Gastroesophageal sphincter (tissue), 4 donors: ENCODE measurements around the gene PACRG. TPM values are rescaled to one million over a fixed set of nuclear protein-coding genes. Genes with fewer than 3 reads are reported as not detected.

Source experiments
- ATAC-seq: fragments of 150-250 bp; one replicate; pipeline ENCODE4 v1.9.1; 2016; ENCODE audit warnings: mild to moderate bottlenecking, moderate library complexity
- H3K27ac ChIP-seq, 4 donors: fragments of 200-600 bp; sonication (generic) in 3 of 4; 1 replicate in 3 of 4; 2 replicates in 1 of 4; pipeline ENCODE4 v1.5.1; 2016 to 2019
- H3K27me3 ChIP-seq: fragments of 200-600 bp; sonication (generic); one replicate; pipeline ENCODE4 v1.5.1; 2019
- H3K36me3 ChIP-seq, 2 donors: fragments of 200-600 bp; sonication (generic); one replicate each; pipeline ENCODE4 v1.5.1; 2019; ENCODE audit warnings: control low read depth in 1 of 2
- H3K4me1 ChIP-seq, 3 donors: fragments of 200-600 bp; sonication (generic); 1 replicate in 2 of 3; 2 replicates in 1 of 3; pipeline ENCODE4 v1.5.1; 2016 to 2019; ENCODE audit warnings: control low read depth in 2 of 3
- H3K4me3 ChIP-seq, 2 donors: fragments of 200-600 bp; sonication (generic); one replicate each; pipeline ENCODE4 v1.5.1; 2019; ENCODE audit warnings: mild to moderate bottlenecking in 1 of 2, moderate library complexity in 1 of 2
- H3K9me3 ChIP-seq, 3 donors: fragments of 200-600 bp; sonication (generic); one replicate each; pipeline ENCODE4 v1.5.1; 2017 to 2019; ENCODE audit warnings: control low read depth in 2 of 3
- EP300 ChIP-seq: sonication (generic); formaldehyde crosslinking; IDR thresholded peaks from one replicate; pipeline ENCODE4 v1.6.1; 2017; ENCODE audit warnings: antibody characterized with exemption, mild to moderate bottlenecking
- POLR2A ChIP-seq, 2 donors: fragments of 450-650 bp; IDR thresholded peaks; one replicate each; pipeline ENCODE4 v1.6.1; 2017; ENCODE audit warnings: antibody characterized with exemption in 2 of 2, mild to moderate bottlenecking in 2 of 2, moderate library complexity in 1 of 2
- POLR2AphosphoS5 ChIP-seq: sonication (generic); formaldehyde crosslinking; IDR thresholded peaks from one replicate; pipeline ENCODE4 v1.6.1; 2017; ENCODE audit warnings: antibody characterized with exemption
- WGBS, 2 donors: methylation state at CpG; one replicate each; pipeline ENCODE4 v1.1.5; 2018; ENCODE audit warnings: low coverage in 1 of 2; 5-methylcytosine and 5-hydroxymethylcytosine counted together
- total RNA-seq, 4 donors: library from RNA; depleted of rRNA; stranded (reverse); fragments of >200 nt; gene quantifications; one replicate each; pipeline ENCODE4 v1.1.0, GENCODE V29; 2016
- TF ChIP-seq, protein P1 (sequence below), 4 experiments: fragments of 200-600 bp in 2 of 4; fragments of 450-650 bp in 2 of 4; sonication (generic) in 1 of 4; IDR thresholded peaks; one replicate each; pipeline ENCODE4 v1.5.1; 2017 to 2019; ENCODE audit warnings: antibody characterized with exemption in 4 of 4, mild to moderate bottlenecking in 2 of 4, moderate library complexity in 2 of 4

The PACRG gene
- total RNA-seq, 4 donors from 2014 or later = 1.0 to 7.0 TPM; not detected in 2

DNA sequence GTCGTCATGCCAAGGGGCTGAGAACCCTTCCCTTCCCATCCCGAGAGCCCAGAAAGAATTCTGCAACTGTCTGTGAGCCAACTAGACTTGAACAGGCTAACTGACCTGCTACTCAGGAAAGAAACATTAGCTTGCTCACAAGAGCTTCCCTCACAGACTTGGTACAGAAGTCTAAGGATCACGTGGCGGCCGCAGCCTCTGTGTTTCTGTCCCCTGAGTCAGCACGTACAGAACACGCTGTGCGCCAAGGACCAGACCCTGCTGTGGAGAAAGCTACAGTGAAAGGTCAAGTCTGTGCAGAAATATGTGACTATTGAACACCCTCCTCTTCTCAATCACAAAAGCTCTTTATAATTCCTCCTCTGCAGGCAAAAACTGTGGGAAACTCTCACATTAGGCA is 535.4 kb downstream of the PACRG start:
- no peaks in the 10 kb centered on the region for H3K36me3 ChIP-seq
- no peak overlapping the region for H3K27ac ChIP-seq
- peaks cover 0 to 20% (median 12%) of the 10 kb centered on the region in 3 donors for H3K4me1 ChIP-seq
- 72 to 83% methylated on average over 5 to 8 of the region's 8 CpGs for WGBS, 2 donors
- no peak for ATAC-seq
- TF ChIP-seq, protein P1, sequence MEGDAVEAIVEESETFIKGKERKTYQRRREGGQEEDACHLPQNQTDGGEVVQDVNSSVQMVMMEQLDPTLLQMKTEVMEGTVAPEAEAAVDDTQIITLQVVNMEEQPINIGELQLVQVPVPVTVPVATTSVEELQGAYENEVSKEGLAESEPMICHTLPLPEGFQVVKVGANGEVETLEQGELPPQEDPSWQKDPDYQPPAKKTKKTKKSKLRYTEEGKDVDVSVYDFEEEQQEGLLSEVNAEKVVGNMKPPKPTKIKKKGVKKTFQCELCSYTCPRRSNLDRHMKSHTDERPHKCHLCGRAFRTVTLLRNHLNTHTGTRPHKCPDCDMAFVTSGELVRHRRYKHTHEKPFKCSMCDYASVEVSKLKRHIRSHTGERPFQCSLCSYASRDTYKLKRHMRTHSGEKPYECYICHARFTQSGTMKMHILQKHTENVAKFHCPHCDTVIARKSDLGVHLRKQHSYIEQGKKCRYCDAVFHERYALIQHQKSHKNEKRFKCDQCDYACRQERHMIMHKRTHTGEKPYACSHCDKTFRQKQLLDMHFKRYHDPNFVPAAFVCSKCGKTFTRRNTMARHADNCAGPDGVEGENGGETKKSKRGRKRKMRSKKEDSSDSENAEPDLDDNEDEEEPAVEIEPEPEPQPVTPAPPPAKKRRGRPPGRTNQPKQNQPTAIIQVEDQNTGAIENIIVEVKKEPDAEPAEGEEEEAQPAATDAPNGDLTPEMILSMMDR (IDR thresholded peaks at IDR 0.05) = no peak
- TF ChIP-seq POLR2A (IDR thresholded peaks at IDR 0.05) (no peak), EP300 (no peak), POLR2AphosphoS5 (no peak)
- H3K27me3 ChIP-seq = no peaks in the 10 kb centered on the region
- no peaks in the 10 kb centered on the region for H3K9me3 ChIP-seq
- H3K4me3 ChIP-seq = no peak overlapping the region

DNA sequence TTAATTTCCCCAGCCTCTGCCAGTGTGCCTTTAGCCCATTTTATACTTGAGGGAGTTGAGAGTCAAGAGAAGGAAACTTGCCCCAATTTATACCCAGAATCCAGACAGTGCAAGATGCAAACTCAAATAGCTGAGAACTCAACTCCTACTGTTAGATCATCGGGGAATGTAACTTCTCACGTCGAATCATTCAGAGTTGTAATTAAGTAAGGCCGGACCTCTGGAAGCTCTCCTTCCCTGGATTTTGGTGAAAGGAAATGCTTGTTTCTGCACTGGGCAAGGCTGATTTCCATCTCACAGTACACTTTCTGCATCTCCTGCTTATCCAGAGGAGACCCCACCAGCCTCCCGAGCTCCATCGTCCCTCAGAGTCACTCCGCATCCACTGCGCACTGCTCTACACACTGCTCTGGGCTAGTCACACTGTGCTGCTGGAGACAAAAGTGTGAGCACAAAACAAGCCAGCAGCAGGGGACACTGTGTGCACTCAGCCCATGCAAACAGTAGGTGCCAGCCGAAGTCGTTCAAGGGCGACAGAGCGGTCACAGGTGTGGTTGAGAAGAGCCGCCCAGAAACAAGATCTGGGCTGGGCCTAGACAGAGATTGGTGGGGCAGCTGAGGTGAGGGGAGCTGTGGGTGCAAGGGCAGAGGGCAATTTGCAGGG is 536.4 kb downstream of the PACRG start:
- ATAC-seq = no peak
- Histone ChIP-seq H3K27me3 (no peaks in the 10 kb centered on the region), H3K4me3 (no peak overlapping the region), H3K4me1 (peaks cover 0 to 20% (median 12%) of the 10 kb centered on the region in 3 donors), H3K27ac (no peak overlapping the region), H3K36me3 (no peaks in the 10 kb centered on the region), H3K9me3 (no peaks in the 10 kb centered on the region)
- TF ChIP-seq POLR2A (IDR thresholded peaks at IDR 0.05) (no peak), EP300 (no peak)
- TF ChIP-seq, protein P1 (IDR thresholded peaks at IDR 0.05) = no peak
- WGBS, 2 donors = 88 to 90% methylated on average over 2 to 12 of the region's 13 CpGs

DNA sequence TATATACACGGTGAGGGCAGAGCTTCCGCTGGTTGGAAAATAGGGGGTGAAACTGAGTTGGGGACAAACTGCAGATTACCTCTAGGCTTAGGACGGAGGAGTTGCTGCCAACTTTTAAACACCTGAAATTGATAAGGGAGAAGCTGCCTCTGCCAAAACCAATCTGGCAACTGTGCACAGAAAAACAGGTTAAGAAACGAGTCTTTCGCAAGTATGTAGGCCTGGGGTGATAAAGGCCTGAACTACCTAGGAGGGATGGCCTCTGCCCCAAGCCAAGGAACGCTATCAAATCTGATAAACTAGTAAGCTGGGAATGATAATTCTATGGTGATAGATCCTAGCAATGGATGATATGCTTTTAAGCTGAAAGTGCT is 536.9 kb downstream of the PACRG start:
- WGBS, 2 donors = 89 to 90% methylated on average over 3 to 6 of the region's 6 CpGs
- H3K36me3 ChIP-seq = no peaks in the 10 kb centered on the region
- H3K4me1 ChIP-seq = peaks cover 0 to 17% (median 11%) of the 10 kb centered on the region in 3 donors
- H3K4me3 ChIP-seq = no peak overlapping the region
- TF ChIP-seq EP300 (no peak), POLR2AphosphoS5 (no peak), POLR2A (IDR thresholded peaks at IDR 0.05) (no peak)
- TF ChIP-seq, protein P1 (IDR thresholded peaks at IDR 0.05) = no peak
- no peaks in the 10 kb centered on the region for H3K9me3 ChIP-seq
- H3K27me3 ChIP-seq = no peaks in the 10 kb centered on the region
- ATAC-seq = no peak
- H3K27ac ChIP-seq = no peak overlapping the region

DNA sequence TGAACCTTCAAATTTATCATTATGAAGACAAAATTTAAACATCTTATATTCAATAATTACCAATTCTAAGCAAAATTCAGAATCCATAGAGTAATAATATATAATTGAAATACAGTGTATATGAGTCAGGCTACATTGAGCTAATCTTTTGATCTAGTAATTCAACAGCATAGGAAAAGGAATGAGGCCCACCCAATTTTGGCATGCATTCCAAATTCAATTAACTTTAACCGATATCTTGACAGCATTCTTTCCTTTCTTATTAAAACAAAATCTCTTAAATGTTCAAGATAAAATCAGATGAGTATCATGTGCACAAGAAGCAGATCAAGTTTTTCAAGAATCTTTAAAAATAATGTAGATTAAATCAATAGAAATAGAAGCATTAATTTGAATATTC is 553.9 kb downstream of the PACRG start:
- Histone ChIP-seq H3K4me3 (no peak overlapping the region), H3K27me3 (no peaks in the 10 kb centered on the region), H3K4me1 (no peaks in the 10 kb centered on the region), H3K36me3 (no peaks in the 10 kb centered on the region), H3K9me3 (no peaks in the 10 kb centered on the region), H3K27ac (no peak overlapping the region)
- no peak for TF ChIP-seq POLR2AphosphoS5
- TF ChIP-seq POLR2A (IDR thresholded peaks at IDR 0.05) = no peak
- TF ChIP-seq, protein P1 (IDR thresholded peaks at IDR 0.05) = no peak
- no peak for TF ChIP-seq EP300
- ATAC-seq = no peak
- 68 to 76% methylated on average over 1 of the region's 1 CpG for WGBS, 2 donors

DNA sequence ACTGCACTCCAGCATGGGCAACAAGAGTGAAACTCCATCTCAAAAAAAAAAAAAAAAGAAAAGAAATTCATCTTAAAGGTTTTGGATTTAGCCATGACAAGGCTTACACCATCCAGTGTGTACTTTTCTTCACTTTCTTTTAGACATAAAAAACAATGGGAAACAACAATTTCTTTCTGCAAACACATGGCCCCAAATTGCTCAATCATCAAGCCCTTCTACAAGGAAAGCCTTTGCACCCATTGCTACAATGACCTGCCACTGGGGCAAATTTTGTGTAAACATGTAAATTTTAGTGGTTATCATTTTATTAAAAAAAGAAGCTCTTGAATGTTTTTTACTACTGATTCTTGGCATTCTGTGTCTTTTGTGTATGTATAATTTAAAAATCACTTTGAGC is 554.9 kb downstream of the PACRG start:
- Histone ChIP-seq H3K36me3 (no peaks in the 10 kb centered on the region), H3K27ac (no peak overlapping the region), H3K4me3 (no peak overlapping the region), H3K4me1 (no peaks in the 10 kb centered on the region), H3K27me3 (no peaks in the 10 kb centered on the region), H3K9me3 (no peaks in the 10 kb centered on the region)
- ATAC-seq = no peak
- TF ChIP-seq, protein P1 (IDR thresholded peaks at IDR 0.05) = no peak
- TF ChIP-seq POLR2AphosphoS5 (no peak), POLR2A (IDR thresholded peaks at IDR 0.05) (no peak), EP300 (no peak)
